Measurements from ENCODE around the gene ATPAF1. TPM values are rescaled to one million over a fixed set of nuclear protein-coding genes. Genes with fewer than 3 reads are reported as not detected.

ATPAF1 gene, protein sequence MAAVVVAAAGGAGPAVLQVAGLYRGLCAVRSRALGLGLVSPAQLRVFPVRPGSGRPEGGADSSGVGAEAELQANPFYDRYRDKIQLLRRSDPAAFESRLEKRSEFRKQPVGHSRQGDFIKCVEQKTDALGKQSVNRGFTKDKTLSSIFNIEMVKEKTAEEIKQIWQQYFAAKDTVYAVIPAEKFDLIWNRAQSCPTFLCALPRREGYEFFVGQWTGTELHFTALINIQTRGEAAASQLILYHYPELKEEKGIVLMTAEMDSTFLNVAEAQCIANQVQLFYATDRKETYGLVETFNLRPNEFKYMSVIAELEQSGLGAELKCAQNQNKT
- total RNA-seq (22.5 TPM), polyA plus RNA-seq (10 to 100 TPM; 74.7 to 89.3 (median 80.8) TPM)

DNA sequence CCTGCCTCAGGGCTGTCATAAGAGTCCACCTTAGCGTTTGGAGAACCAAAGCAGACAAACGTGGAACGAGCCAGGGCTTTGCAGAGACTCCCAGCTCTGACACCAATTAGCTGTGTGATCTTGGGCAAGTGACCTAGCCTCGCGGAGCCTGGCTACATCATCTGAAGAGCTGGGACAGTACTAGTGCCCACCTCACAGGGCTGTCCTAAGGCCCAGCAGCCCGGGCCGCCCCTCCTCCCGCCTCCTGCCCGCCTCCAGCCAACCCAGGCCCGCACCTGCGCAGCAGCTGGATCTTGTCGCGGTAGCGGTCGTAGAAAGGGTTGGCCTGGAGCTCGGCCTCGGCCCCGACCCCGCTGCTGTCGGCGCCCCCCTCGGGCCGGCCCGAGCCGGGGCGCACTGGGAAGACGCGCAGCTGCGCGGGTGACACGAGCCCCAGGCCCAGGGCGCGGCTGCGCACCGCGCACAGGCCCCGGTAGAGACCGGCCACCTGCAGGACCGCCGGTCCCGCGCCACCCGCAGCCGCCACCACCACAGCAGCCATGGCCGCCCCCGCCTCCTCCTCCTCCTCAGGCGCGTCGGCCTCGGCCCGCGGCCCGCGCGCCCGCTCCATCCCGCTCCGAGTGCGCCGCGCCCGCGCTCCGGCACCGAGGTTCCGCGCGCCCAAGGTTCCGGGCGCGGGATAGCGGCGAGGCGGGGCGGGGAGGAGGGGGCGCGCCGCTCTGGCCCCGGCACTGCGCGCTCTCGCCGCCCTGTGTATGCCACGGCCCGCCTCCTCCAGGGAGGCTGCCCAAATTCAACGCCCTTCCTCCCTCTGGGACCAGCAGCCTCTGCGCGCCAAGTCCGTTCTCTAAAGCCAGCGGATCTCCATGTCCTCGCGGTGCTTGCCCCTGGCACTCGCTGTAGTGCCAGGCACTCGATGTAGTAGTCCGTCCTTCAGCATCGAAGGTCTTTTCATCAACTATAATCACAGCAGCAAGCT lies at the start of gene ATPAF1:
ATPAF1 (minus strand) TSS at position 583 of the 979 bp plus-strand sequence; CDS start at position 541, 42 bp downstream.
- DNase-seq, result peak; percentile 34 to 81 (median 57)
- no peaks in the 10 kb centered on the region for H3K27me3 Mint-ChIP-seq

DNA sequence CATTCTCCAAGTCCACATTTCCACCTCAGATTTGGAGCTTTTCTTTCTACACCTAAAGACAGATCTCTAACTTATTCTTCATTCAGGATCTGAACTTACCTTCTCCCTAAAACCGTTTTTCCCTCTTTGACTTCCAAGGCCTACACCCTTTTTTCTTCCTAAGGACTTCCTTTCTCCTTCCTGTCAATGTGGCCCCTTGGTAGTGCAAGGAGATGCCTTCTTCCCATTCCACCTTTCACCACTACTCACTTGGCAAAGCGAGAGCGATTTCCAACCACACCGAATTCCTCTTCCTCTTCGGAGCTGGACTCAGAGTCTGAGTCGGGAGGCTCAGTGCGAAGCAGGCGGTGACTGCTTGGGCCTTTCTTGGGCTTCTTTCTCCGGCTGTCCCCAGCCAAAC lies 49.5 kb upstream of the ATPAF1 start:
- Mint-ChIP-seq H3K27ac (peak overlapping the region; percentile 54 to 96 (median 91)), H3K4me3 (peak overlapping the region; percentile 93 to 96 (median 93)), H3K4me1 (peaks cover 33 to 66% (median 38%) of the 10 kb centered on the region in 4 donors), H3K36me3 (peaks cover 22% of the 10 kb centered on the region), H3K9me3 (peaks cover 0 to 1% (median 0%) of the 10 kb centered on the region in 7 donors), H3K27me3 (peaks cover 4% of the 10 kb centered on the region)
- no peak for ATAC-seq (ENCODE audit: low read depth in 2 of 2)
- peak overlapping the region; percentile 95 for H3K4me3 ChIP-seq (ENCODE audit: low read depth, low read length)
- no peak for DNase-seq
- peaks cover 37% of the 10 kb centered on the region for H3K36me3 ChIP-seq (ENCODE audit: control insufficient read depth, insufficient read depth, low read length)
- no peaks in the 10 kb centered on the region for H3K9me3 ChIP-seq (ENCODE audit: control insufficient read depth in 2 of 2, low read length in 2 of 2)
- peak overlapping the region; percentile 84 for H3K27ac ChIP-seq (ENCODE audit: insufficient read depth, low read length, poor library complexity, severe bottlenecking)
- H3K4me1 ChIP-seq (ENCODE audit: control insufficient read depth, insufficient read depth, low read length, poor library complexity, severe bottlenecking), result peaks cover 32% of the 10 kb centered on the region
- H3K27me3 ChIP-seq (ENCODE audit: control insufficient read depth, insufficient read depth, low read length), result no peaks in the 10 kb centered on the region

More for the DNA sequence above, at the start of gene ATPAF1:
- H3K9me3 ChIP-seq (ENCODE audit: control insufficient read depth in 2 of 2, low read length in 2 of 2), result no peaks in the 10 kb centered on the region
- H3K36me3 Mint-ChIP-seq, result peaks cover 11% of the 10 kb centered on the region
- H3K27ac Mint-ChIP-seq, result peak within 1 kb of the TSS; percentile 32 to 92 (median 86)
- peaks cover 18% of the 10 kb centered on the region for H3K36me3 ChIP-seq (ENCODE audit: control insufficient read depth, insufficient read depth, low read length)
- no peaks in the 10 kb centered on the region for H3K9me3 Mint-ChIP-seq
- peak within 1 kb of the TSS; percentile 66 for H3K27ac ChIP-seq (ENCODE audit: insufficient read depth, low read length, poor library complexity, severe bottlenecking)
- H3K27me3 ChIP-seq (ENCODE audit: control insufficient read depth, insufficient read depth, low read length), result no peaks in the 10 kb centered on the region
- peak; percentile 81 to 83 for ATAC-seq (ENCODE audit: low read depth in 2 of 2)
- H3K4me1 ChIP-seq (ENCODE audit: control insufficient read depth, insufficient read depth, low read length, poor library complexity, severe bottlenecking), result peaks cover 18% of the 10 kb centered on the region
- H3K4me3 Mint-ChIP-seq, result peak within 1 kb of the TSS; percentile 85 to 93 (median 90)
- H3K4me1 Mint-ChIP-seq, result peaks cover 8 to 32% (median 24%) of the 10 kb centered on the region in 4 donors
- peak within 1 kb of the TSS; percentile 85 for H3K4me3 ChIP-seq (ENCODE audit: low read depth, low read length)

DNA sequence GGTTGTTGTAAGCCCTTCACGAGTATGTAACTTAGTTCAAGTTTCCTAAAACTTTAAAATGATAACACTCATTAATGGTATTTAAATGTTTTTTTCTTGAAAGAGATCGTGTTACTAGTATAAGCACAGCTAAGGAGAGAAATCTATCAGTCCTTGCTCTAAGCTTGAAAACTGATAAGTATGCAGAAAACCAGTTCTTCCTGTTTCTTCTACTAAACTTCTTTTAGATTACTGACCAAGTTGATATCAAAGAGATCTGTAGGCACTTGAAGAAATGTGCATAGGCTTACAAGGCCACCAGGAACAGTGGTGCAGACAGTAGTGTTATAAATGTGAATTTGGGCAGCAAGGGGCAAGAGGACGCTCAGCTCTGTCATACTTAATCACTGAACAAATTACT lies 46.8 kb upstream of the ATPAF1 start:
- Mint-ChIP-seq H3K9me3 (peaks cover 0 to 1% (median 0%) of the 10 kb centered on the region in 7 donors), H3K27me3 (peaks cover 4% of the 10 kb centered on the region), H3K4me1 (peaks cover 50 to 72% (median 53%) of the 10 kb centered on the region in 4 donors), H3K27ac (no peak overlapping the region), H3K4me3 (peak overlapping the region in 1 of 4 donors; percentile 93), H3K36me3 (peaks cover 30% of the 10 kb centered on the region)
- DNase-seq, result no peak
- ATAC-seq (ENCODE audit: low read depth in 2 of 2), result no peak
- peaks cover 58% of the 10 kb centered on the region for H3K36me3 ChIP-seq (ENCODE audit: control insufficient read depth, insufficient read depth, low read length)
- no peaks in the 10 kb centered on the region for H3K9me3 ChIP-seq (ENCODE audit: control insufficient read depth in 2 of 2, low read length in 2 of 2)
- H3K27ac ChIP-seq (ENCODE audit: insufficient read depth, low read length, poor library complexity, severe bottlenecking), result no peak overlapping the region
- H3K27me3 ChIP-seq (ENCODE audit: control insufficient read depth, insufficient read depth, low read length), result no peaks in the 10 kb centered on the region
- peaks cover 32% of the 10 kb centered on the region for H3K4me1 ChIP-seq (ENCODE audit: control insufficient read depth, insufficient read depth, low read length, poor library complexity, severe bottlenecking)
- H3K4me3 ChIP-seq (ENCODE audit: low read depth, low read length), result no peak overlapping the region

DNA sequence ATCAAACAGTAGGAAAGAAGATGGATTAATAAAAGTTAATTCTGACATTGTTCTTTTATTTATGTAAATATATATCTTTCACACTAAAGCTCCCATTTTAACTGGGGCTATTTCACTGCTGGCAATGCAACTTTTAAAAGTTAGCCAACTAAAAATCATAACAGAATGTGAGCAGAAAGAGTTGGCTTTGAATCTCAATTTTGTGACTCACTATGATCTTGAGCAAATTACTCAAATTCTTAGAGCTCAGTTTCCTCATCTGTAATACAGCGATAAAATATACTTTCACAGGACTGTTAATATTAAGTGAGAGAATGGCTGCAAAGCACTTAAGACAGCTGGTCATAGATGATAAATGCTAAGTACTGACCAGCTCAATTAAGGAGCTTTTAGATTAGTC lies 40.0 kb upstream of the ATPAF1 start:
- Histone ChIP-seq H3K4me3 (ENCODE audit: low read depth, low read length) (no peak overlapping the region), H3K9me3 (ENCODE audit: control insufficient read depth in 2 of 2, low read length in 2 of 2) (no peaks in the 10 kb centered on the region), H3K27me3 (ENCODE audit: control insufficient read depth, insufficient read depth, low read length) (no peaks in the 10 kb centered on the region), H3K27ac (ENCODE audit: insufficient read depth, low read length, poor library complexity, severe bottlenecking) (no peak overlapping the region), H3K36me3 (ENCODE audit: control insufficient read depth, insufficient read depth, low read length) (peaks cover 82% of the 10 kb centered on the region), H3K4me1 (ENCODE audit: control insufficient read depth, insufficient read depth, low read length, poor library complexity, severe bottlenecking) (no peaks in the 10 kb centered on the region)
- no peak for DNase-seq
- no peaks in the 10 kb centered on the region for H3K27me3 Mint-ChIP-seq
- peaks cover 38% of the 10 kb centered on the region for H3K36me3 Mint-ChIP-seq
- peaks cover 28 to 45% (median 39%) of the 10 kb centered on the region in 4 donors for H3K4me1 Mint-ChIP-seq
- no peak for ATAC-seq (ENCODE audit: low read depth in 2 of 2)
- H3K27ac Mint-ChIP-seq, result peak overlapping the region in 1 of 3 donors; percentile 29
- H3K4me3 Mint-ChIP-seq, result no peak overlapping the region
- no peaks in the 10 kb centered on the region for H3K9me3 Mint-ChIP-seq

DNA sequence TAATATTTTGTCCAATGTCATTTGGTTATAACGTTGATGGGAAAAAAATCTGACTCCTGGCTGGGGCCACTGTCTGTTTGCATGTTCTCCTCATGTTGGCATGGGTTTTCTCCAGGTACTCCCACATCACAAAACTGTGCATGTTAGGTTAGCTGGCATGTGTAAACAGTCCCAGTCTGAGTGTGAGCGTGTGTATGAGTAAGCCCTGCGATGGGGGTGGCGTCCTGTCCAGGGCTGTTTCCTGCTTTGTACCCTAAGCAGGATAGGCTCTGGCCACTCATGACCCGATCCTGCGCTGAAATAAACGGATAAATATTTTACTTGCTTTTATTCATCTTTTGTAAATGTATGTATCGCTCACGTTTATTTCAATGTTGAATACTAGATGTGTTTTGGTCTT lies 37.2 kb upstream of the ATPAF1 start:
- Mint-ChIP-seq H3K9me3 (no peaks in the 10 kb centered on the region), H3K4me1 (peaks cover 17 to 53% (median 39%) of the 10 kb centered on the region in 4 donors), H3K36me3 (peaks cover 29% of the 10 kb centered on the region), H3K4me3 (no peak overlapping the region), H3K27ac (peak overlapping the region in 1 of 3 donors; percentile 74), H3K27me3 (no peaks in the 10 kb centered on the region)
- H3K27ac ChIP-seq (ENCODE audit: insufficient read depth, low read length, poor library complexity, severe bottlenecking), result no peak overlapping the region
- H3K4me1 ChIP-seq (ENCODE audit: control insufficient read depth, insufficient read depth, low read length, poor library complexity, severe bottlenecking), result peaks cover 4% of the 10 kb centered on the region
- DNase-seq, result no peak
- ATAC-seq (ENCODE audit: low read depth in 2 of 2), result no peak
- H3K4me3 ChIP-seq (ENCODE audit: low read depth, low read length), result no peak overlapping the region
- no peaks in the 10 kb centered on the region for H3K9me3 ChIP-seq (ENCODE audit: control insufficient read depth in 2 of 2, low read length in 2 of 2)
- H3K36me3 ChIP-seq (ENCODE audit: control insufficient read depth, insufficient read depth, low read length), result peaks cover 76% of the 10 kb centered on the region
- no peaks in the 10 kb centered on the region for H3K27me3 ChIP-seq (ENCODE audit: control insufficient read depth, insufficient read depth, low read length)

DNA sequence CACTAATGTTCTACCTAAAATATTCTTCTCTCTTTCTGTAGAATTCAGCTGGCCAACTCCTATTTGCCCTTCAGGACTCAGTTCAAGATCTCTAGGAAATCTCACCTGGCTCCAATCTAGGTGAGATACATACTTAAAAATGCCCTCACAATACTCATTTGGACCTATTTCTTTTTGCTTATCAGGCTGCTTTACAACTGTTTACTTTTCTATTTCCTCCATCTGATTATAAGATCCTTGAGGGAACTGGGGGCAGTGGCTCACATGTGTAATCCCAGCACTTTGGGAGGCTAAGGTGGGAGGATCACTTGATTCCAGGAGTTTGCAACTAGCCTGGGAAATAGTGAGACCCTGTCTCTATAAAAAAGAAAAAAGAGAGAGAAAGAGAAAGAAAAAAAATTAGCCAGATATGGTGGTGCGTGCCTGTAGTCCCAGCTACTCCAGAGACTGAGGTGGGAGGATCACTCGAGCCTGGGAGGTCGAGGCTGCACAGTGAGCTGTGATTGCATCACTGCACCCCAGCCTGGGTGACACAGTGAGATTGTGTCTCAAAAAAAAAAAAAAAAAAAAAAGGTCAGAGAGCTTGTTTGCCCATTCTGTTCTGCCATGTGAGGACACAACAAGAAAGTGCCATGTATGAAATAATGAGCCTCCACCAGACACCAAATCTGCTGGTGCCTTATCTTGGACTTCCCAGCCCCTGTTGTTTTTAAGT lies 35.9 kb upstream of the ATPAF1 start:
- Histone ChIP-seq H3K9me3 (ENCODE audit: control insufficient read depth in 2 of 2, low read length in 2 of 2) (no peaks in the 10 kb centered on the region), H3K4me3 (ENCODE audit: low read depth, low read length) (no peak overlapping the region), H3K27ac (ENCODE audit: insufficient read depth, low read length, poor library complexity, severe bottlenecking) (no peak overlapping the region), H3K4me1 (ENCODE audit: control insufficient read depth, insufficient read depth, low read length, poor library complexity, severe bottlenecking) (peaks cover 4% of the 10 kb centered on the region), H3K27me3 (ENCODE audit: control insufficient read depth, insufficient read depth, low read length) (no peaks in the 10 kb centered on the region), H3K36me3 (ENCODE audit: control insufficient read depth, insufficient read depth, low read length) (peaks cover 81% of the 10 kb centered on the region)
- Mint-ChIP-seq H3K9me3 (no peaks in the 10 kb centered on the region), H3K4me3 (no peak overlapping the region), H3K36me3 (peaks cover 28% of the 10 kb centered on the region), H3K4me1 (peaks cover 17 to 58% (median 43%) of the 10 kb centered on the region in 4 donors), H3K27ac (peak overlapping the region in 1 of 3 donors; percentile 44), H3K27me3 (no peaks in the 10 kb centered on the region)
- ATAC-seq (ENCODE audit: low read depth in 2 of 2) (no peak), DNase-seq (no peak)

DNA sequence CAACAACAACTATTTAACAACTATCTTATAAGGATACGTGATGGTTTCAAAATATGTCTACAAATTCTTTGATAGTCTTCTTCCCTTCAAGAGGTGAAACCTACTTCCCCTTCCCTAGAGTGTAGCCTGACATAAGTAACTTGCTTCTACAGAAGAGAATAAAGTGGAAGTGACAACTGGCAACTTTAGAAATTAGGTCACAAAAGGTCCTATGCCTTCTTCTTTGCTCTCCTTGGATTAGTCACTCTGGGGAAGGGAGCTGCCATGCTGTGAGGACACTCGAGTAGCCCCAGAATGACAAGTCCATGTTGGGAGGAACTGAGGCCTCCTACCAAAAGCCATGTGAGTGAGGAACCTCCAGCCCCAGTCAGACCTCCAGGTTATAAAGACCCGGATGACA lies 31.5 kb upstream of the ATPAF1 start:
- DNase-seq (no peak), ATAC-seq (ENCODE audit: low read depth in 2 of 2) (peak in 1 of 2 donors; percentile 16)
- peaks cover 0 to 3% (median 0%) of the 10 kb centered on the region in 7 donors for H3K9me3 Mint-ChIP-seq
- no peaks in the 10 kb centered on the region for H3K27me3 Mint-ChIP-seq
- peaks cover 15 to 58% (median 45%) of the 10 kb centered on the region in 4 donors for H3K4me1 Mint-ChIP-seq
- H3K4me1 ChIP-seq (ENCODE audit: control insufficient read depth, insufficient read depth, low read length, poor library complexity, severe bottlenecking), result peaks cover 4% of the 10 kb centered on the region
- no peaks in the 10 kb centered on the region for H3K27me3 ChIP-seq (ENCODE audit: control insufficient read depth, insufficient read depth, low read length)
- H3K27ac ChIP-seq (ENCODE audit: insufficient read depth, low read length, poor library complexity, severe bottlenecking), result no peak overlapping the region
- no peaks in the 10 kb centered on the region for H3K9me3 ChIP-seq (ENCODE audit: control insufficient read depth in 2 of 2, low read length in 2 of 2)
- H3K4me3 Mint-ChIP-seq, result no peak overlapping the region
- H3K27ac Mint-ChIP-seq, result peak overlapping the region in 1 of 3 donors; percentile 34
- peaks cover 74% of the 10 kb centered on the region for H3K36me3 ChIP-seq (ENCODE audit: control insufficient read depth, insufficient read depth, low read length)
- peaks cover 41% of the 10 kb centered on the region for H3K36me3 Mint-ChIP-seq
- H3K4me3 ChIP-seq (ENCODE audit: low read depth, low read length), result no peak overlapping the region
